Breast epithelium (tissue), 3 donors: ENCODE data around the gene CIPC.

ENCODE experiments used
- POLR2A ChIP-seq: fragments of 450-650 bp; IDR thresholded peaks from one replicate; pipeline ENCODE4 v1.6.1; 2016; ENCODE audit warnings: antibody characterized with exemption, mild to moderate bottlenecking, moderate library complexity
- POLR2AphosphoS5 ChIP-seq, 3 donors: sonication (generic); formaldehyde crosslinking; IDR thresholded peaks; one replicate each; pipeline ENCODE4 v1.6.1; 2017; ENCODE audit warnings: antibody characterized with exemption in 3 of 3
- TF ChIP-seq, protein P1 (sequence below), 3 donors: fragments of 450-650 bp; IDR thresholded peaks; one replicate each; pipeline ENCODE4 v1.5.1; 2016 to 2017; ENCODE audit warnings: antibody characterized with exemption in 3 of 3, mild to moderate bottlenecking in 3 of 3, moderate library complexity in 3 of 3

DNA sequence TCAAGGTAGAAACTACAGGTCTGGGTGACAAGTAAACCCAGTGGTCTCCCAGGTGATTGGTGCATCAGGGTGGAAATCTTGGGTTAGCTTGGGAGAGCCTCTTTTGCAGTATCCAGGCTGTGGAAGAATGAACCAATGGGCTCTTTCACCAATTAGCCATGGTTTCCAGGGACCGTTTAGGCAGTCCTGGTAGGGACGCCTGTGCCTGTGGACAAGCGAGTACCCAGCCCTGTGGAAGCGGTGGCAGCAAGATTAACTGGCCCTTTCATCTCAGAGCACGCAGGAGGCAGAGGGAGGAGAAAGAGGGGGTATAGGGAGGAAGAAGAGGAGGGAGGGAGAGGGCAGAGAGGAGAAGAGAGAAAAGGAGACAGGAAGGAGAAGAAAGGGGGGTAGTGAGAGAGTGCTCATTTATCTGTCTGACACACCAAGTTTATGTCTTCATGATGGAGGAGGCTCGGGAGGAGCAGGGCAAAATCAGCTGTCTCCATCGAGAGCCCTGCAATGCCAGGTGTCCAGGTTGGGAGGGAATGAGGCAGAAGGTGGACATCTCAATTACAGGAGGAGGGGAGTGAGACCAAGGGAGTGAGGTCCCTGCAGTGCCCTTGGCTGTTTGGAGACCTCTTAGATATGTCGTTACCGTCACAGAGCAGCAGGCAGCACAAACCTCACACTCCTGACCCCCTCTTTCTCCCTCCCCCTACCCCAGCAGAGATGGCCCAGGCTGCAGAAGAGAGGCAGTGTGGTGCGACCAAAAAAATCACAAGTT, 48.1 kb downstream of the CIPC start:
- TF ChIP-seq POLR2A (no peak), POLR2AphosphoS5 (IDR thresholded peaks at IDR 0.05) (no peak)
- TF ChIP-seq, protein P1, sequence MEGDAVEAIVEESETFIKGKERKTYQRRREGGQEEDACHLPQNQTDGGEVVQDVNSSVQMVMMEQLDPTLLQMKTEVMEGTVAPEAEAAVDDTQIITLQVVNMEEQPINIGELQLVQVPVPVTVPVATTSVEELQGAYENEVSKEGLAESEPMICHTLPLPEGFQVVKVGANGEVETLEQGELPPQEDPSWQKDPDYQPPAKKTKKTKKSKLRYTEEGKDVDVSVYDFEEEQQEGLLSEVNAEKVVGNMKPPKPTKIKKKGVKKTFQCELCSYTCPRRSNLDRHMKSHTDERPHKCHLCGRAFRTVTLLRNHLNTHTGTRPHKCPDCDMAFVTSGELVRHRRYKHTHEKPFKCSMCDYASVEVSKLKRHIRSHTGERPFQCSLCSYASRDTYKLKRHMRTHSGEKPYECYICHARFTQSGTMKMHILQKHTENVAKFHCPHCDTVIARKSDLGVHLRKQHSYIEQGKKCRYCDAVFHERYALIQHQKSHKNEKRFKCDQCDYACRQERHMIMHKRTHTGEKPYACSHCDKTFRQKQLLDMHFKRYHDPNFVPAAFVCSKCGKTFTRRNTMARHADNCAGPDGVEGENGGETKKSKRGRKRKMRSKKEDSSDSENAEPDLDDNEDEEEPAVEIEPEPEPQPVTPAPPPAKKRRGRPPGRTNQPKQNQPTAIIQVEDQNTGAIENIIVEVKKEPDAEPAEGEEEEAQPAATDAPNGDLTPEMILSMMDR (IDR thresholded peaks at IDR 0.05): no peak
